GM19193 (cell line): ENCODE measurements around the gene SLC47A1.

Source experiments
- POLR2A ChIP-seq: IDR thresholded peaks from 4 replicates; pipeline ENCODE4 v1.6.1; 2011; ENCODE audit not compliant: insufficient read depth, insufficient read length; ENCODE audit errors: extremely low read depth

Gene SLC47A1

DNA sequence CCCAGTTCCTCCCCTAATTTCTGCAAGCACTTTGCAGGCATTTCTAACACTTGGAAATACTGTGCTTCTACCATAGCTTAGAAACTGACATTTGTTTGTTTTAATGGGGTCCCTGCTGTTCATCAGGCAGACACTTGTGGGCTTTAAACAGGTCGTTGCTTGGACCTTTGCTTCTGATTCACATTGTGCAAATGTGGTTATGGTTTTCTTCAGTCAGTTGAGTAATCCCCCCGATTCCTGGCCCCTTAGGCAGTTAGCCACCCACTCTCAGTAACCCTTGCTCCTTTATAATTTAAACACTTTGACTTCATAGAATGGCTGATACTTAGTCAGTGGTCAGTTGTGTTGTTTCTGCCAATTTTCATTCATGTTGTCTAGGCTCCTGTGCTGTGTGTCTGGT is 39.4 kb downstream of the SLC47A1 start:
- TF ChIP-seq POLR2A: no peak

DNA sequence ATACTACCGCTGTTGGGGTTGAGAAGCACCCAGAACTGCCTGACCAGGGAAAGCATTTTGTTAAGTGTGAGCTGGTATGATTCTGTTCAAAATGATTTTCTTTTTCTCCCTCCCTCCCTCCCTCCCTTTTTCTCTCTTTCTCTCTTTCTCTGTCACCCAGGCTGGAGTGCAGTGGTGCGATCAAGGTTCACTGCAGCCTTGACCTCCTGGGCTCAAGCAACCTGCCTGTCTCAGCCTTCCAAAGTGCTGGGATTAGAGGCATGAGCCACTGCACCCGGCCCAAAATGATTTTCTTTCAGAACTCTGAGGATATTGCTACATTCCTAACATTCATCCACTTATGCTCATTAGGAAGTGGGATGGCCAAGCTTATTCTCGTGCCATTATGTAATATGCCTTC is 41.3 kb downstream of the SLC47A1 start:
- TF ChIP-seq POLR2A: no peak

DNA sequence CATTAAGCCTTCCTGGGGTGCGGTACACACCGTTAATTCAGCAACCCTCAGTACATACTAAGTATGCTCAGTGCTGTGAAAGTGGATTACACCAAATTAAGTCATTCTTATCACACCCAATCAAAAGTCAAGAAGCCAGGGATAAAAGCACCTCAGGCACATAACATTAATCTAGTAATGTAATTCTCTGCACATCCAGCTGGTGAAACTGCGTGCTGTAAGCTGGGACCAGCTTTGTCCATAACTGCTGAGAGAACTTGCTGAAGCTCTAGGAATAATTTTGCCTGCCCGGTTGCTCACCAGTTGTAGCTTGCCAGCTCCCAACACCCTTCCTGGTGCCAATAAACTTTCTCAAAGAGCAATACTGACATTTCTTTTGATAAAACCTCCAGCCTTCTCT is 44.9 kb downstream of the SLC47A1 start:
- TF ChIP-seq POLR2A: no peak

DNA sequence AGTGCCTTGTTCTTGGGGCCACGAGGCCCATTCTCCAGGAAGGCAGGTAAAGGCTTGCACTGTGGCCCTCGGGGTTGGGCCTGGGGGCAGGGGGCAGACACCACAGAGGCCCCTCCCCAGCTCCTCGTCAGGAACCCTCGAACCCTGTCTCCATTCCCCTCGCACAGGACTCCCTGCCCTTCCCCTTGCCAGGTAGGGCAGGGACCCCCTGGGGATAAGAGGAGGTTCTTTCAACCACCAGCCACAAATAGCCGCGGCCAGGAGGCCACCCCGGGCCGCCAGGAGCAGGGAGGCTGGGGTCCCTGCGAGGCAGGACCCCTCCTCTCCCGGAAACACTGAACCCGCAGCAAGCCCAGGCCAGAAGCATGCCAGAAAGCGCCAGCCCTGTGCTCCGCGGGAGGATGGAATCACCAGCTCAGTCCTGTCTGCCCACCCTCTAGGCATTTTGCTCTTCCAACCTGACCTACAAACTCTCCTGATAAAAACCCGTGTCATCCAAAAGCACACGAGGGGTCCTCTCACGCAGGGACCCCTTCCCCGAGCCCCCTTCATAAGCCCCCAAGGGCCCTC is 45.6 kb downstream of the SLC47A1 start:
- no peak for TF ChIP-seq POLR2A

GRCh38 chr17:19579867-19580565 is 46.4 kb downstream of the SLC47A1 start:
- no peak for TF ChIP-seq POLR2A

GRCh38 chr17:19583871-19584270 is 50.2 kb downstream of the SLC47A1 start:
- TF ChIP-seq POLR2A: no peak

DNA sequence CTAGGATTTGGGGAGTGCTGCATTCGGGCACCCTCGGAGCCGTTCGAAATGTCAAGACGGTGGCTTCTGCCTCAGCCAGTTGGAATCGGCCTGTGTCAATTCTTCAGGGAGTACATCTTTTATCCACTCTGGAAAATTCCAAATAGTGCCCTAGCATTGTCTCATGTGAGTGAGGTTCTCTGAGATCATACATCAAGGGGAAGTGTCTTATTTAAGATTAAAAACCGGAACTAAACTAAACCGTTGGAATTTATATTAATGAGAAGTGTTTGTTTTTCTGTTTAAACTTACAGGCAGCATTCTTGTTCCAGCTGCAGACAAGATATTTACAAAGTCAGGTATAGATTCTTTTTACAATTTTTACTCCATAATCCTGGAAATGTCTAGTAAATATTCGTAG is 56.8 kb downstream of the SLC47A1 start:
- TF ChIP-seq POLR2A: no peak

GRCh38 chr17:19590912-19591551 is 57.4 kb downstream of the SLC47A1 start:
- TF ChIP-seq POLR2A: no peak

GRCh38 chr17:19592316-19592715 is 58.7 kb downstream of the SLC47A1 start:
- no peak for TF ChIP-seq POLR2A

DNA sequence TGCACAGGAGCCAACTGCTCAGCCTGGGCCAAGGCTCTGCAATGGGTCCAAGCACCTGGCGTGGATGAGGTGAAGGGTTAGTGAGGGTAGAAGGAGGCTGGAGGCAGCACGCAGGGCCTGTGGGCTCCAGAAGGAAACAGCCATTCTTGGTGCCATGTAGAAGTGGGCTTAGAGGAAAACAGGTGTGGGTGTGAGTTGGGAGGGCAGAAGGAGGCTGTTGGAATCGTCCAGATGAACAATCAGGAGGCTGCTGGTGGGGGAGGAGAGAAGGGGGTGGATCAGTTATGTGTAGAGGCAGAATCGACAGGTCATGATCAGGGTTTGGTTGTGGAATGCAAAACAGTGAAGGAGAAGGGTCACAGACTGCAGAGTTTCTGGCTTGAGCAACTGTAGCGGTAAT is 63.2 kb downstream of the SLC47A1 start:
- no peak for TF ChIP-seq POLR2A

DNA sequence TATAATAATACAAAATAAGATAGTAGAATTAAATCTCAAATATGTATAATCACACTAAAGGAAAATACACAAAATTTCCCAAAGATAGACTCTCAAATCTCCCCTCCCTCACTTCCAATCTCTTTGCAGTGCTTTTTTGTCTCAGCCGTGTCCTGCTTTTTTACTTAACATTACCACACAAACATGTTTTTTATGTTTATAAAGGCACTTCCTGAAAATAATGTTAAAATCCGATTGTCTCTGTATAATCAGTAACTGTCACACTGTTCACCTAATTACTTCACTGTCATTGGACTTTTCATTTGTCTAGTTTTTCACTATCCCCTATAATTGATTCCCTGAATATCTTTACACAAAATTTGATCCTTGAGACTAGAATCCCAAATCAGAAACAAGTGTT is 76.7 kb downstream of the SLC47A1 start:
- TF ChIP-seq POLR2A: no peak

DNA sequence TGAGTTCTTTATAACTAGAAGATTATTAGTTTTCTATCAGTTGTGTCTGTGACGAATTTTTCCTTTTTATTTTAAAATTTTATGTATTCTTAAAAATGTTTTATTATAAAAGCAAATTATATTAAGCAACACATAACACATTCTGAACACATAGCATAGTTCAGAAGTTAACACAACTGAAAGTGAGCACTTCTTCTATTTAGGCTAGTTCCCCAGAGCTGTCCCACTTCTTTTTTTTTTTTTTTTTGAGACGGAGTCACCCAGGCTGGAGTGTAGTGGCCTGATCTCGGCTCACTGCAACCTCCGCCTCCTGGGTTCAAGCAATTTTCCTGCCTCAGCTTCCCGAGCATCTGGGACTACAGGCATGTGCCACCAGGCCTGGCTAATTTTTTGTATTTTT is 77.2 kb downstream of the SLC47A1 start:
- no peak for TF ChIP-seq POLR2A

- no peak for TF ChIP-seq POLR2A
Observed at GRCh38 chr17:19613979-19614378, 80.3 kb downstream of the SLC47A1 start.

DNA sequence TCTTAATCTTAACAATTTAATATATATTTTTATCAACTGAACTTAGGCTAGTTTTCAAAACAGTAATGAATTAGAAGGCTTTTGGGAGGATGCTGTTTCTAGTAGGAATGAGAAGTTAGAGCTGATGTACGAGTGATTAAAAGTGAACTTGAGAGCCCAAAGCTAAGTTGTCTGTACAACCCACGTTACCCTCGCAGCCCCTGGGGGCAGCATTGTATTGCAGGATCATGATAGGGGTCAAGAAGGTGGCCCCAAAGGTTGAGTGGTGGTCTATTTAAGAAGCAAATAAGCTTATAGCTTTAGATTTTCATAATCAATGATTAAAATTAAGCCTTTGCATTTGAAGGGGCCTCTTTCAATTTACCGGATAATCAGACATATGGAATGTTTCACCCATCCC is 81.2 kb downstream of the SLC47A1 start:
- no peak for TF ChIP-seq POLR2A

- TF ChIP-seq POLR2A: no peak
Observed at GRCh38 chr17:19618015-19618414, 84.4 kb downstream of the SLC47A1 start.

- TF ChIP-seq POLR2A: no peak
Observed at GRCh38 chr17:19619705-19620325, 86.2 kb downstream of the SLC47A1 start.
